ENCODE data around the gene UBE2E1. TPM values are rescaled to one million over a fixed set of nuclear protein-coding genes. Genes with fewer than 3 reads are reported as not detected.
"Not testable (repeated sequence)": the region's sequence is repeated elsewhere in the genome, so short reads cannot be mapped to it uniquely, and the experiment has no call there.

UBE2E1 gene
- total and polyA plus RNA-seq, 8 donors, result 20.9 to 44.7 (median 28.7) TPM

- 87% methylated on average over 7 of the region's 7 CpGs for WGBS, 2 donors
- Histone ChIP-seq H3K27ac (no peak overlapping the region), H3K27me3 (no peaks in the 10 kb centered on the region), H3K36me3 (peaks cover 0 to 10% (median 0%) of the 10 kb centered on the region in 3 donors), H3K4me1 (peaks cover 0 to 11% (median 0%) of the 10 kb centered on the region in 3 donors), H3K9me3 (no peaks in the 10 kb centered on the region), H3K4me3 (no peak overlapping the region)
- ATAC-seq (no peak), FAIRE-seq (no peak), DNase-seq (no peak)
- no peak for TF ChIP-seq CTCF (IDR thresholded peaks at IDR 0.05)
- intact Hi-C loops (cut with DNase I), result no loop called here
Measured at GRCh38 chr3:23909341-23909740, 103.6 kb downstream of the UBE2E1 start.

DNA sequence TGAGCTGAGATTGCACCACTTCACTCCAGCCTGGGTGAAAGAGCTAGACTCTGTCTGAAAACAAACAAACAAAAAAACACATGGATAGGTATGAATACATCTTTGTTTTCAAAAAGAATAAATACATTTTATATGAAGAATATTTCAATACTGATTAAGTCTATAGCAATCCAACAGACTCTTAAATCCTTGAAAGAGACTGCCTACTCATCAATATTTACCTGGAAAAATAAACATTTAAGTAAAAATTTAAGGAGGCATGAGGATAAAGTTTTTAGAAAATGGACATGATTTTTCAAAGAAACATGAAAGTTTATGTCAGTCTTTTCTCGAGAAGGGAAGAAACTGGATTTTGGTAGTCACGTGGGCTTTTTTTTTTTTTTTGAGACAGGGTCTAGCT is 105.6 kb downstream of the UBE2E1 start:
- intact Hi-C loops (cut with DNase I), result no loop called here
- no peak for DNase-seq
- Histone ChIP-seq H3K4me3 (no peak overlapping the region), H3K27ac (no peak overlapping the region), H3K27me3 (no peaks in the 10 kb centered on the region), H3K36me3 (peaks cover 0 to 10% (median 0%) of the 10 kb centered on the region in 3 donors), H3K9me3 (no peaks in the 10 kb centered on the region), H3K4me1 (peaks cover 0 to 17% (median 0%) of the 10 kb centered on the region in 3 donors)
- no peak for ATAC-seq
- 89 to 100% methylated on average over 2 of the region's 2 CpGs for WGBS, 2 donors
- no peak for FAIRE-seq
- TF ChIP-seq CTCF (IDR thresholded peaks at IDR 0.05), result no peak

GRCh38 chr3:23912335-23912734 is 106.6 kb downstream of the UBE2E1 start:
- FAIRE-seq; H3K4me3 ChIP-seq; H3K9me3 ChIP-seq; H3K27ac ChIP-seq; ATAC-seq; intact Hi-C loops (cut with DNase I); DNase-seq; H3K27me3 ChIP-seq: not testable (repeated sequence)
- Histone ChIP-seq H3K36me3 (peaks cover 0 to 10% (median 0%) of the 10 kb centered on the region in 3 donors), H3K4me1 (peaks cover 0 to 17% (median 0%) of the 10 kb centered on the region in 3 donors)
- 83 to 94% methylated on average over 3 of the region's 3 CpGs for WGBS, 2 donors

DNA sequence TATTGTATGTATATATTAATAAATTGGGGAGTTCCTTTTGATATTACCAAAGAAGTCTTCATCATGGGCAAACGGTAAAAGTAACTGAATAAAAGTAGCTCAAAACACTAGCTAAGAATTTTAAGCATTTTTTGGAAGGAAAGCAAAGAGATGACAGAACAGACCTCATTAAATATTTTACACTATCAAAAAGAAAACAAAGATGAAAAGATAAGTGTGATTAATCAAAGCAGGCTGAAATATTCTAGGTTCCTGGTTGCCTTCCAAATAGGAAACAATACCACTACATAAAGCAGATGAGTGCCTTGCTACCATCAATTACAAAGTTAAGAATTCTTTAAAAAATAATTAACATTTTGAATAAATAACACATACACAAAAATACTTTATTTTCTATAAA is 107.4 kb downstream of the UBE2E1 start:
- Histone ChIP-seq H3K4me1 (peaks cover 0 to 18% (median 0%) of the 10 kb centered on the region in 3 donors), H3K27me3 (no peaks in the 10 kb centered on the region), H3K4me3 (no peak overlapping the region), H3K36me3 (peaks cover 0 to 10% (median 0%) of the 10 kb centered on the region in 3 donors), H3K27ac (no peak overlapping the region), H3K9me3 (no peaks in the 10 kb centered on the region)
- TF ChIP-seq CTCF (IDR thresholded peaks at IDR 0.05), result no peak
- FAIRE-seq (no peak), ATAC-seq (no peak), DNase-seq (no peak)
- intact Hi-C loops (cut with DNase I), result no loop called here
- WGBS, 2 donors, result 65 to 66% methylated on average over 1 of the region's 1 CpG

- ATAC-seq (no peak), DNase-seq (no peak), FAIRE-seq (no peak)
- H3K4me3 ChIP-seq, result no peak overlapping the region
- intact Hi-C loops (cut with DNase I), result no loop called here
- H3K4me1 ChIP-seq, result peaks cover 0 to 27% (median 6%) of the 10 kb centered on the region in 3 donors
- H3K36me3 ChIP-seq, result peaks cover 0 to 10% (median 0%) of the 10 kb centered on the region in 3 donors
- no peak for TF ChIP-seq CTCF (IDR thresholded peaks at IDR 0.05)
- H3K9me3 ChIP-seq, result no peaks in the 10 kb centered on the region
- H3K27ac ChIP-seq, result no peak overlapping the region
- H3K27me3 ChIP-seq, result no peaks in the 10 kb centered on the region
- 40% methylated on average over 3 of the region's 3 CpGs for WGBS, 2 donors
Measured at GRCh38 chr3:23913873-23914743, 108.4 kb downstream of the UBE2E1 start.

Data from pancreas (tissue), 10 donors.